Chondrocyte (in vitro differentiated cells): ENCODE results near the gene UBE2Z. TPM values are rescaled to one million over a fixed set of nuclear protein-coding genes. Genes with fewer than 3 reads are reported as not detected.
"Not testable (repeated sequence)": the region's sequence is repeated elsewhere in the genome, so short reads cannot be mapped to it uniquely, and the experiment has no call there.

Source experiments
- DNase-seq: peaks from one replicate; pipeline ENCODE4 v3.0.0; 2021; ENCODE audit warnings: mixed read lengths, low spot score
- H3K27ac Mint-ChIP-seq: one replicate; pipeline ENCODE4 v1.8.0; 2021; ENCODE audit warnings: mild to moderate bottlenecking, moderate library complexity, mixed read lengths; ENCODE audit not compliant: unreplicated experiment
- H3K27me3 Mint-ChIP-seq: 2 replicates; pipeline ENCODE4 v1.8.0; 2021; ENCODE audit warnings: low read depth, mixed read lengths
- H3K36me3 Mint-ChIP-seq: 2 replicates; pipeline ENCODE4 v1.8.0; 2021; ENCODE audit warnings: low read depth, mixed read lengths
- H3K4me1 Mint-ChIP-seq: 2 replicates; pipeline ENCODE4 v1.8.0; 2021; ENCODE audit warnings: low read depth, mild to moderate bottlenecking, mixed read lengths
- H3K4me3 Mint-ChIP-seq: one replicate; pipeline ENCODE4 v1.8.0; 2021; ENCODE audit warnings: mild to moderate bottlenecking, moderate library complexity, mixed read lengths; ENCODE audit not compliant: unreplicated experiment
- H3K9me3 Mint-ChIP-seq: 2 replicates; pipeline ENCODE4 v1.8.0; 2021; ENCODE audit warnings: low read depth, mixed read lengths
- total RNA-seq: library from RNA; stranded (reverse); gene quantifications from 3 replicates; pipeline ENCODE4 v1.2.1, GENCODE V29; 2021
- TF ChIP-seq, protein P1 (sequence below): fragments of 200-600 bp; sonication (generic); IDR thresholded peaks from 2 replicates; pipeline ENCODE4 v1.5.0; 2021; ENCODE audit warnings: antibody characterized with exemption, mild to moderate bottlenecking, moderate library complexity

The UBE2Z gene
- total RNA-seq, 1 donor from 2014 or later = 114 TPM

DNA sequence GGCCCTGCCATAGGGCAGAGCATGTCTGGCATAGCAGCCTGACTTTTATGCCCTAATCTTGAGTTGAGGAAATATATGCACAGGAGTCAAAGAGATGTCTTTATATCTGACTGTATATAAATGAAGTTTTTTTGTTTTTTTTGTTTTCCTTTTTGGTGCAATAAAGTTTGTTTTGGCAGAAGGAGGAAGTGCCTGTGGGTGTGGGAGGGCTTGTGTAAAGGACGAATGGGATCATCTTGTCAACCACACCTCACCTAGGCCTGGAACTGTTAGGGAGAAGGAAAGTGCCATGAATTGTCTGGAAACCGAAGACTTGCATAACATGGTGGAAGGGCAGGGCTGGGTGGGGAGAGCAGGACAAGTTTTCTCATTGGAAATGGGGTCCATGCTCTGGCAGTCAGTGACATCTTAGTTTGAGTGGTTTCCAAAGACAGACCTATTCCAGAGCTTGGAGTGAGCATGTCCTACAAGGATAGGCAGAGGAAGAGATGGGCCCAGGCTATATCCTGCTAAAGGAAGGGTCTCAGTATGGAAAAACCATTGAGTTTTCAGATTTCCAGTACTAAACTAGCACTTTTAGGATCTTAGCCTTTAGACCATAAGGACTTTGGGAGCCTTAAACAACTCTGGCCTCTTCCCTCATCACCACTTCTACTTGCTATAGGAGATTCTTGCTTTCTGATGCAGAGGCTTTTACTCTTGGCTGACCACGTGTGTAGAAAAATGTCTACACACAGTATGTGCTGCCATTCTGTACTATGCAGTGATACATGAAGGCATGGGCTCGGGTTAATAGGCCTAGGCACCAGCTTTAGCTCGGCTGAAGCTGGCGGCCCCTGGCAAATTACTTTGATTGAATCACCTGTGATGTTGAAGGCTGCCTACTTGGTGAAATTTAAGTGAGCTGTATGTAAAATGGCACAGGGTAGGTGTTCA, 20.9 kb downstream of the UBE2Z start:
- peaks cover 24% of the 10 kb centered on the region for H3K4me1 Mint-ChIP-seq
- H3K4me3 Mint-ChIP-seq = no peak overlapping the region
- no peaks in the 10 kb centered on the region for H3K27me3 Mint-ChIP-seq
- TF ChIP-seq, protein P1, sequence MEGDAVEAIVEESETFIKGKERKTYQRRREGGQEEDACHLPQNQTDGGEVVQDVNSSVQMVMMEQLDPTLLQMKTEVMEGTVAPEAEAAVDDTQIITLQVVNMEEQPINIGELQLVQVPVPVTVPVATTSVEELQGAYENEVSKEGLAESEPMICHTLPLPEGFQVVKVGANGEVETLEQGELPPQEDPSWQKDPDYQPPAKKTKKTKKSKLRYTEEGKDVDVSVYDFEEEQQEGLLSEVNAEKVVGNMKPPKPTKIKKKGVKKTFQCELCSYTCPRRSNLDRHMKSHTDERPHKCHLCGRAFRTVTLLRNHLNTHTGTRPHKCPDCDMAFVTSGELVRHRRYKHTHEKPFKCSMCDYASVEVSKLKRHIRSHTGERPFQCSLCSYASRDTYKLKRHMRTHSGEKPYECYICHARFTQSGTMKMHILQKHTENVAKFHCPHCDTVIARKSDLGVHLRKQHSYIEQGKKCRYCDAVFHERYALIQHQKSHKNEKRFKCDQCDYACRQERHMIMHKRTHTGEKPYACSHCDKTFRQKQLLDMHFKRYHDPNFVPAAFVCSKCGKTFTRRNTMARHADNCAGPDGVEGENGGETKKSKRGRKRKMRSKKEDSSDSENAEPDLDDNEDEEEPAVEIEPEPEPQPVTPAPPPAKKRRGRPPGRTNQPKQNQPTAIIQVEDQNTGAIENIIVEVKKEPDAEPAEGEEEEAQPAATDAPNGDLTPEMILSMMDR = no peak
- no peaks in the 10 kb centered on the region for H3K9me3 Mint-ChIP-seq
- DNase-seq = no peak
- H3K36me3 Mint-ChIP-seq = peaks cover 41% of the 10 kb centered on the region
- H3K27ac Mint-ChIP-seq = peak overlapping the region; percentile 79

DNA sequence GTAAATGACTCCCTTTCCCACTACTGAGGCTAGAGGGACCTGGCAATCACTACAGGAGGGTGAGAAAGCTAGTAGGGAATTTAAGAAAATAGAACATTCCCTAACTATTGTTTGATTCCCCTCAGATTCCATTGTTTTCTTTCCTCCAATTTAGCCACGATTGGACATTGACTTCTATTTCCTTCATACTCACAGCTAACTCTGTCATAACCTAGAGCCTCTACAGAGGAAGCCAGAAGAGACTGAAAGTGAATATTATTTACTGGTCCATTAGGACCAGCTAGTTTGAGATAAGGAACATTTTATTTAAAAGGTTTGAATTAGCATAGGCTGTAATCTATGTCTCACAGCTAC, 21.6 kb downstream of the UBE2Z start:
- Mint-ChIP-seq H3K9me3 (no peaks in the 10 kb centered on the region), H3K36me3 (peaks cover 41% of the 10 kb centered on the region), H3K4me1 (peaks cover 24% of the 10 kb centered on the region), H3K27me3 (no peaks in the 10 kb centered on the region), H3K27ac (peak overlapping the region; percentile 66), H3K4me3 (no peak overlapping the region)
- TF ChIP-seq, protein P1 = no peak
- DNase-seq = no peak

- DNase-seq = no peak
- Mint-ChIP-seq H3K9me3 (no peaks in the 10 kb centered on the region), H3K4me3 (no peak overlapping the region), H3K4me1 (peaks cover 24% of the 10 kb centered on the region), H3K27ac (peak overlapping the region; percentile 66), H3K27me3 (no peaks in the 10 kb centered on the region), H3K36me3 (peaks cover 40% of the 10 kb centered on the region)
- TF ChIP-seq, protein P1 = no peak
These were observed 22.2 kb downstream of the UBE2Z start for GRCh38 chr17:48930435-48930873.

DNA sequence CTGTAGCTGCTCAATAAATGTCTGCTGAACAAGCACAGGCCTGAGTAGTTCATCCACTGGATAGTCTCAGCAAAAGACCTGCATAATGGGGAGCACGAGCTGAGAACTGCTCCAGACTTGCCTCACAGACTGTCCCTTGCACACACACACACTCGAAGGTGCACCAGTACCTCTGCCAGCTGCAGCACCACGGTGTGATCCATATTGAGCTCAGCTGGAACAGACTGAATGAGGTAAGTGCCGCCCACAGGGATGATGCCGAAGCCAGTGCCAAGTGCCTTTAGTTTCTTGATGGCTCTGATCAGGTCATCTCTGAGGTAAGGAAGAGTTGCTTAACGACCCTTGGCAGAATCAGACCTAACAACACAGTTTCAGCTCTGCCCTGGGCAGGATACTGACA, 24.8 kb downstream of the UBE2Z start:
- H3K27me3 Mint-ChIP-seq = no peaks in the 10 kb centered on the region
- peaks cover 32% of the 10 kb centered on the region for H3K36me3 Mint-ChIP-seq
- no peak overlapping the region for H3K4me3 Mint-ChIP-seq
- no peaks in the 10 kb centered on the region for H3K9me3 Mint-ChIP-seq
- H3K4me1 Mint-ChIP-seq = peaks cover 17% of the 10 kb centered on the region
- TF ChIP-seq, protein P1 = no peak
- DNase-seq = no peak
- H3K27ac Mint-ChIP-seq = no peak overlapping the region

DNA sequence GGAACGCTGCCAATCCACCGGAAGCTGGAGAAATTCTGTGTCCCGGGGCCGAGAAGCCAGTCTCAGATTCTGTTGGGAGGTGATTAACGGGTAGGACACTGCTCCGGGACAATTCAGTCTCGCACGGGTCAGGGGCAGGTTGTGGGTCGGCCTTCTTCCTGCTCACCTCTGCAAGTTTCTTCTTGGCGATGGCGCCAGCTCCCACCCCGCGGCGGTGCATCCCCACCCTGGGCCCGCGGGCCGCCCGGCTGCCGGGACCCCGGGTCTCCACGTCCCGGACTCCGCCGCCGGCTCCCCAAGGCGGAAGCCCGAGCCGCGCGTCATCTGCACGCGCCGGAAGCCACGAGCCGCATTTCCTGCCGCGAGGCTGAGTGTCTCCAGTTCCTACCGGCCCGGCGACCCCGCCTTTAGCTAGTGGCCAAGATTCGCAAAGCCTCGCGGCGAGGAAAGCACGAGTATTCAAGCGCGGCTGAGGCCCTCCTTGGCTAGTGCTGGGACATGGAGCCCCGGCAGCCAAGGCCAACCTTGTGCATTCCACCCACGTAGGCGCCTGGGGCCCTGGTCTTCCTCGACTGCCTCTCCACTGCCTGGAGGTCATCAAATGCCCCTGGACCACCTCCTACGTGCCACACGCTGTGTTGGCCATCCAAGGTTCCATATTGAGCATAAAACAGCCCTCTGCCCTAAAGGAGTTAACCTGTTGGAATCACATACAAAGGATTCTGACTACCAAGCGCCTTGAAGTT, 36.5 kb downstream of the UBE2Z start, which contains the start of gene SNF8:
TSS of gene SNF8 (minus strand) at position 328 of the 746 bp plus-strand sequence. CDS start at position 220, 108 bp downstream.
- TF ChIP-seq, protein P1 = peak; percentile 7
- DNase-seq = peak; percentile 98
- Mint-ChIP-seq H3K4me1 (peaks cover 34% of the 10 kb centered on the region), H3K4me3 (peak within 1 kb of the TSS; percentile 99), H3K36me3 (peaks cover 7% of the 10 kb centered on the region), H3K27ac (peak within 1 kb of the TSS; percentile 98), H3K27me3 (no peaks in the 10 kb centered on the region), H3K9me3 (no peaks in the 10 kb centered on the region)

DNA sequence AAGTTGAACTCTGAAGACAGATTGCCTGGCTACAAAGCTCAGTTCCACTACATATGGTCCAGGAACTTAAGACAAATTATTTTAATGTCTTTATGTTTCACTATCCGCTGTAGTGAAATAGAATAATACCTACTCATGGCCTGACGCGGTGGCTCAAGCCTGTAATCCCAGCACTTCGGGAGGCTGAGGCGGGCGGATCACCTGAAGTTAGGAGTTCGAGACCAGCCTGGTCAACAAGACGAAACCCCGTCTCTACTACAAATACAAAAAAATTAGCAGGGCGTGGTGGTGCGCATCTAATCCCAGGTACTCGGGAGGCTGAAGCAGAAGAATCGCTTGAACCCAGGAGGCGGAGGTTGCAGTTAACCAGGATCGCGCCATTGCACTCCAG, 37.0 kb downstream of the UBE2Z start:
- peak overlapping the region; percentile 98 for H3K27ac Mint-ChIP-seq
- H3K9me3 Mint-ChIP-seq, H3K27me3 Mint-ChIP-seq, DNase-seq, H3K36me3 Mint-ChIP-seq: not testable (repeated sequence)
- H3K4me3 Mint-ChIP-seq = peak overlapping the region; percentile 99
- peaks cover 34% of the 10 kb centered on the region for H3K4me1 Mint-ChIP-seq
